OCI-LY3 (cell line): Measurements from ENCODE around the gene PLCB2.

Source experiments
- EZH2phosphoT487 ChIP-seq: fragments of 200-600 bp; shearing (Covaris generic); IDR thresholded peaks from 2 replicates; pipeline ENCODE4 v1.6.1; 2018; ENCODE audit warnings: antibody characterized with exemption, mixed run types, low read depth
- TF ChIP-seq, protein P1 (sequence below): fragments of 200-600, 300-600 bp; sonication (generic); IDR thresholded peaks from 2 replicates; pipeline ENCODE4 v1.5.1; 2014; ENCODE audit warnings: antibody characterized with exemption, low read length, low read depth

DNA sequence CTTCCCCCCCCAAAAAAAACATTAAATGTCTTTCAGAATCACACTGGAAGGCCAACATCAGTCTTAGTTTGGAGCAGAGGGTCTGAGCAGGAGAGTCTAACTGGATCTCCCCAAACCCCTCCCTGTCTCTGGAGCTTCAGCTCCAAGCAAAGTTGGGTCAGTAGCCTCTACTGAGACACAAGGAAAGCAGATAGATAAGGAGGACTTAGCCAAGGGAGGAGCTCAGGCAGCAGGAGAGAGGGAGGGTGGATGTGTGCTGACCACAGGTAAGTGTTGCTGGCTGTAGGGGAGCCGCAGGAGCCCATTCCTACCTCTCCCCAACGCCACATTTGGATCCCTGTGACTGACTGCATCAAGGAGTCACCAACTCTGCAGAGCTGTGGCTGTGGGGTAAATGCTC is 7.0 kb downstream of the PLCB2 start:
- TF ChIP-seq, protein P1, sequence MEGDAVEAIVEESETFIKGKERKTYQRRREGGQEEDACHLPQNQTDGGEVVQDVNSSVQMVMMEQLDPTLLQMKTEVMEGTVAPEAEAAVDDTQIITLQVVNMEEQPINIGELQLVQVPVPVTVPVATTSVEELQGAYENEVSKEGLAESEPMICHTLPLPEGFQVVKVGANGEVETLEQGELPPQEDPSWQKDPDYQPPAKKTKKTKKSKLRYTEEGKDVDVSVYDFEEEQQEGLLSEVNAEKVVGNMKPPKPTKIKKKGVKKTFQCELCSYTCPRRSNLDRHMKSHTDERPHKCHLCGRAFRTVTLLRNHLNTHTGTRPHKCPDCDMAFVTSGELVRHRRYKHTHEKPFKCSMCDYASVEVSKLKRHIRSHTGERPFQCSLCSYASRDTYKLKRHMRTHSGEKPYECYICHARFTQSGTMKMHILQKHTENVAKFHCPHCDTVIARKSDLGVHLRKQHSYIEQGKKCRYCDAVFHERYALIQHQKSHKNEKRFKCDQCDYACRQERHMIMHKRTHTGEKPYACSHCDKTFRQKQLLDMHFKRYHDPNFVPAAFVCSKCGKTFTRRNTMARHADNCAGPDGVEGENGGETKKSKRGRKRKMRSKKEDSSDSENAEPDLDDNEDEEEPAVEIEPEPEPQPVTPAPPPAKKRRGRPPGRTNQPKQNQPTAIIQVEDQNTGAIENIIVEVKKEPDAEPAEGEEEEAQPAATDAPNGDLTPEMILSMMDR: no peak
- TF ChIP-seq EZH2phosphoT487: no peak
